HG03558 (cell line): Measurements from ENCODE around the gene UNC5A.

Experiments used
- ATAC-seq: cut with Tn5 transposase; IDR thresholded peaks from one replicate; pipeline ENCODE4 v1.9.1; 2021; ENCODE audit warnings: moderate number of reproducible peaks; ENCODE audit not compliant: unreplicated experiment; ENCODE audit errors: extremely low read depth

UNC5A gene

DNA sequence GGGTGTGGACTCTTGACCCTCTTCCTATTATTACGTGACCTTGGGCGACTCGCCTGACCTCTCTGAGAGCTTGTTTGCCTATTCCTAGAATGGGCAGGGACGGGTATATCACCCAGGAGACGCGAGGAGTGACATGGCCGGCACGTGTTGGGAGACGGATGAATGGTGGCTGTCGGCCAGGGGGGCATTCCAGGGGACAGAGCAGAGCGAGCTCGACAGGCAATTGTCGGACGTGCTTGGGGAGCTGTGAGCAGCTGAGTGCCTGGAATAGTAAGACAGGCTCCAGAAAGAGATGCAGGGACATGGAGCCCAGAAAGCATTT, 29.3 kb upstream of the UNC5A start:
- no peak for ATAC-seq

- no peak for ATAC-seq
Measured at GRCh38 chr5:176781638-176782570, 28.5 kb upstream of the UNC5A start.

GRCh38 chr5:176784218-176785165, 25.9 kb upstream of the UNC5A start:
- no peak for ATAC-seq

GRCh38 chr5:176785184-176786145, 24.9 kb upstream of the UNC5A start:
- no peak for ATAC-seq

- no peak for ATAC-seq
Measured at GRCh38 chr5:176787676-176788075, 22.7 kb upstream of the UNC5A start.

DNA sequence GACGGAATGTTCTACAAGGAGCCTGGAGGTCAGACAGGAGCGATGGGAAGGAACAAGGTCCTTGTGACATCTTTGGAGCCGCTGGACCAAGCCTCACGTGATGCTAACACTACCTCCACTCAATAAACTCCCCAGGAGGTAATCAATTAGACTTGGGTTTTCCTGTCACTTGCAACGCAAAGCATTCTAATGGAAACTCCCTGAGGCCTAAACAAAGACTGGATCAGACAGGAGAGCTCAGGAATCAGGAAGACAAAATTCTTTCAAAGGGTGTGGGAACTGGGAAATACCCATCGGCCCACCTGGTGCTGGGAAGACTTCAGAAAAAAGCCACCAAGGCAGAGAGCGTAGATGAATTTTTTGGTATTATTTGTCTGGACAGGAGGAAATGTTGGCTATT, 22.3 kb upstream of the UNC5A start:
- no peak for ATAC-seq

DNA sequence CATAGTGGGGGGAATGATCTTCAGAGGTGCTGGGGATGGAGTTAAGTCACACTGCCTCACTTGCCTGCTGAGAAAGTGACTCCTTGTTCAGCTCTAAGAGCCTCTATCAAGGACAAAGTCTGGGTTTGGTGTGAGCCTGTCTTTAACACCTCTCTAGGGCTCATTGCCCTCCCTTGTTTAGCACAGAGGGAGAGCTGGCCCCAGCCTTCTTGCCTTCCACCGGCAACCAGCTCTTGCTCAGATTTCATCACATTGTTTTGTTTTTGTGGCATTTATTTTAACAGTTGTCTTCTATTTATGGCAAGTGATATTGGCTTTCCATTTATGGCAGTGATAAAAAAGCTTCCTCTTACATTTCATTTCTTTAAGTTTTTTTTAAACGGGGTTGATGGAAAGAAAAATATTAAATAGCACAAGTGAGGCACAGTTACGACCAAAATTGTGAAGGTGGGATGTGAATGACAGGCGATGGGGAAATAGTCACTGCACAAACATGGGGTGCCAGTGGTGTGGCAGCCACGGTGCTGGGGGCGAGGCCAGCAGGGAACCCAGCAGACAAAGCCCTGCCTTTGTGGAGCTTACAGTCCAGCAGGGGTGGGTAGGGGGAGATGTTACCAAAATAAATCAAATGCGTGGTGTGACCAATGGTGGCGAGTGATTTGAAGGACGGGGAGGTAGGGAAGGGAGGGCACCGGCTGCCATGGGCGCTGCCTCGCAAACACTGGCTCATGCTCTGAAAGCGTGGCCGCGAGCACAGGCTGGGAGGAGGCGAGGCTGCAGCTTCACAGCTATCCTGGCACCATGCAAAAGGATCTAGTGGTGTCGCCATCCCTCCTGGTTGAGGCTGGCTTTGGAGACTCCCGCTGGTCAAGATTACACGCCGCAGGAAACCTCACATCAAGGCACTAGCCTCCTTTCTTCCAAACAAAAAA, 21.2 kb upstream of the UNC5A start:
- ATAC-seq: no peak

DNA sequence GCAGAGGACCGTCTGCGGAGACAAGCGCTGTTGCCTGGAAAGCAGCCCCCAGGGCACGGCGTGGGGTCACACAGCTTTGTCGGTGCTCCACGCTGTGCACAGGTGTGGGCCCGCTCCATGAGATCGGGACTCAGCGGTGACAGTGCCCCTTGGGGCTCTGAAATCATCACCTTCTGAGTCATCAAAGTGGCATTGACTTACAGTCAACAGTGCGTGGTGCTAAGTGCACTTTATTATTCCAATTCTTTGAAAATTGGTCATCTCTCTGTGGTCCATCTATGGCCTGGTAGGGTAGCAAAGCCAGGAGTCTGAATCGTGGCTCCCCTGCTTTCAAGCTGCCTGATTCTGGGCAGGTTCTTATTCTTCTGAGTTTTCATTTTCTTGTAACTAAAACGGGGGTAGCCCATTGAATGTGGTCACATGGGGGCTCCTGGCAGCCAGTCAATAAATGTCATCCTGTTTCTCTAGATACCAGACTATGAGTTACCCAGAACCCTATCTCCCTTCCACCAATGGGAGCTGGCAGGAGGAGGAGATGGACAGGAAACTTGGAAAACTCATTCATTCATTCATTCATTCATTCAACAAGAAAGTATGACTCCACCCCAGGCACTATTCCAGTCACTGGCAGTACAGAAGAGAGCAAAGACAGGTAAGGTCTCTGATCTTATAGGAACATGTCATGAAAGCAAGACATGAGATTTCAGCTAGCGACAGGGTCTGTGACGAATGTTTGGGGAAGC, 20.3 kb upstream of the UNC5A start:
- no peak for ATAC-seq

DNA sequence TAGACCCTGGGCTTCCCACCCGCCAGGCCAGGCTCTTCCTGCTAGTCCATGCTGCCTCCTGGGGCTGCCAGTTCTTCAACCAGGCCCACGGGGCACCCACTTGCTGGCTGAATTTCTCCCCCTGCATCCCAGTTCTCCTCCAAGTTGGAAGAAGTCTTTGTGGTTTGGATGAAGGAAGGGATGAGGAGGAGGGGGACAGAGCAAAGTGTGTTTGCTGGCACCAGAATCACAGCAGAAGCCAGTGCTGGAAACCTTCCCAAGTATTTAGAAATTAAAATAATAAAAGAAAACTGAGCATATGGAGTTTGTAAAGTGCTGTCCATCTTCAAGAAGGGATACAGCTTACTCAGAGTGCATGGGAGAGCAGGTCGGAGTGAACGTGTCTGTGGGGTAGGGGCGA, 19.4 kb upstream of the UNC5A start:
- no peak for ATAC-seq

GRCh38 chr5:176792655-176793342, 17.6 kb upstream of the UNC5A start:
- no peak for ATAC-seq

GRCh38 chr5:176793343-176793699, 17.0 kb upstream of the UNC5A start:
- no peak for ATAC-seq

GRCh38 chr5:176793736-176794135, 16.6 kb upstream of the UNC5A start:
- ATAC-seq: no peak

GRCh38 chr5:176794509-176794908, 15.8 kb upstream of the UNC5A start:
- ATAC-seq: no peak

DNA sequence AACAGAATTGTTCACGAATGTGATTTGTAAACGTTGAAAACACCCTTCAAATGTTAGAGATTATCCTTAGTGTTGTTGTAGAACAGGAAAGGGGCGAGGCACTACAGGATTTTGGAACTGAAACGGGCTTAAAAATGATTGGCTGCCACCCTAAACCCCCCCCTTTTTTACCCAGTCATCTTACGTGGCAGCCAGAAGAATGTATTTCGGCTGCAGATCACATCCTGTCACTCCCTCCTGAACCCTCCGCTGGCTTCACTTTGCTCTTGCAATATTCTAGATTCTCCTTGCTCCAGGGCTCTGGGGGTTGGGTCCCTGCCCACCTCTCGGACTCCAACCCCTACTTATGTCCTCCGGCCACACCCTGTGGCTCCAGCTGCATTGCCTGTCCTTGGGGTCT, 13.9 kb upstream of the UNC5A start:
- no peak for ATAC-seq

GRCh38 chr5:176796970-176797369, 13.4 kb upstream of the UNC5A start:
- no peak for ATAC-seq

- ATAC-seq: no peak
Measured at GRCh38 chr5:176797456-176798050, 12.8 kb upstream of the UNC5A start.

- ATAC-seq: no peak
Measured at GRCh38 chr5:176798086-176798876, 12.1 kb upstream of the UNC5A start.
